GM19372 (cell line): ENCODE data around the gene DESI2.
A peak's percentile ranks its signal among the peaks of the same experiment; 100 is the strongest.

Experiments
- ATAC-seq: cut with Tn5 transposase; IDR thresholded peaks from one replicate; pipeline ENCODE4 v1.9.1; 2021; ENCODE audit warnings: mild to moderate bottlenecking, low read depth, moderate library complexity; ENCODE audit not compliant: unreplicated experiment

DESI2 gene

GRCh38 chr1:244652623-244653438, at the start of gene DESI2:
TSS of gene DESI2 (plus strand) at chr1:244653126. CDS start at chr1:244653314, 188 bp downstream.
- ATAC-seq, result peak; percentile 93

GRCh38 chr1:244603498-244603897, 49.4 kb upstream of the DESI2 start:
- ATAC-seq, result no peak

GRCh38 chr1:244605835-244606370, 47.0 kb upstream of the DESI2 start:
- no peak for ATAC-seq

GRCh38 chr1:244614113-244614836, 38.7 kb upstream of the DESI2 start:
- no peak for ATAC-seq

GRCh38 chr1:244614879-244615278, 38.0 kb upstream of the DESI2 start:
- no peak for ATAC-seq

GRCh38 chr1:244615301-244615700, 37.6 kb upstream of the DESI2 start:
- no peak for ATAC-seq

GRCh38 chr1:244626709-244627108, 26.2 kb upstream of the DESI2 start:
- no peak for ATAC-seq

GRCh38 chr1:244628789-244629188, 24.1 kb upstream of the DESI2 start:
- ATAC-seq, result no peak

GRCh38 chr1:244633140-244633539, 19.8 kb upstream of the DESI2 start:
- no peak for ATAC-seq

GRCh38 chr1:244634546-244634945, 18.4 kb upstream of the DESI2 start:
- no peak for ATAC-seq

GRCh38 chr1:244636488-244637259, 16.3 kb upstream of the DESI2 start:
- ATAC-seq, result no peak

- ATAC-seq, result no peak
Measured at GRCh38 chr1:244639561-244639960, 13.4 kb upstream of the DESI2 start.

GRCh38 chr1:244640917-244641316, 12.0 kb upstream of the DESI2 start:
- ATAC-seq, result no peak

- ATAC-seq, result no peak
Measured at GRCh38 chr1:244642526-244642925, 10.4 kb upstream of the DESI2 start.

GRCh38 chr1:244642988-244643387, 9.9 kb upstream of the DESI2 start:
- ATAC-seq, result no peak

- no peak for ATAC-seq
Measured at GRCh38 chr1:244645414-244645813, 7.5 kb upstream of the DESI2 start.

- no peak for ATAC-seq
Measured at GRCh38 chr1:244645890-244646289, 7.0 kb upstream of the DESI2 start.

- no peak for ATAC-seq
Measured at GRCh38 chr1:244647819-244648218, 5.1 kb upstream of the DESI2 start.

- no peak for ATAC-seq
Measured at GRCh38 chr1:244651956-244652622, 837 bp upstream of the DESI2 start.

- no peak for ATAC-seq
Measured at GRCh38 chr1:244653439-244654107, 647 bp downstream of the DESI2 start.
